Neuronal stem cell (in vitro differentiated cells): Measurements from ENCODE around the gene GOLGA8J.

Experiments
- DNase-seq: peaks from one replicate; pipeline ENCODE4 v3.0.0-alpha.2; 2013; ENCODE audit warnings: low spot score
- H2AFZ ChIP-seq: one replicate; pipeline ENCODE4 v1.6.1; 2013; ENCODE audit warnings: mild to moderate bottlenecking, low read length, inconsistent platforms
- H2AK5ac ChIP-seq: 2 replicates; pipeline ENCODE4 v1.6.1; 2013; ENCODE audit warnings: low read depth, mild to moderate bottlenecking, inconsistent platforms, low read length, moderate library complexity, mixed read lengths
- H2BK120ac ChIP-seq: 2 replicates; pipeline ENCODE4 v1.6.1; 2013; ENCODE audit warnings: low read depth, mild to moderate bottlenecking, inconsistent platforms, low read length, moderate library complexity, mixed read lengths
- H2BK12ac ChIP-seq: one replicate; pipeline ENCODE4 v1.6.1; 2013; ENCODE audit warnings: low read length, inconsistent platforms
- H2BK15ac ChIP-seq: 2 replicates; pipeline ENCODE4 v1.6.1; 2013; ENCODE audit warnings: mild to moderate bottlenecking, low read length, inconsistent platforms, mixed read lengths
- H2BK5ac ChIP-seq: one replicate; pipeline ENCODE4 v1.6.1; 2013; ENCODE audit warnings: inconsistent platforms, mild to moderate bottlenecking, low read length, moderate library complexity
- H3K14ac ChIP-seq: one replicate; pipeline ENCODE4 v1.6.1; 2013; ENCODE audit warnings: low read length, inconsistent platforms
- H3K18ac ChIP-seq: 2 replicates; pipeline ENCODE4 v1.6.1; 2013; ENCODE audit warnings: low read length, inconsistent platforms
- H3K23ac ChIP-seq: 2 replicates; pipeline ENCODE4 v1.6.1; 2013; ENCODE audit warnings: low read depth, mild to moderate bottlenecking, mixed read lengths, low read length, inconsistent platforms; ENCODE audit not compliant: poor library complexity
- H3K27ac ChIP-seq: replicated peaks from 3 replicates; pipeline ENCODE4 v1.5.1; 2013; ENCODE audit warnings: low read length, inconsistent platforms
- H3K27me3 ChIP-seq, 3 experiments: 2 replicates each; pipeline ENCODE4 v1.6.1; 2013; ENCODE audit warnings: low read length in 3 of 3, mild to moderate bottlenecking in 2 of 3, inconsistent platforms in 1 of 3, low read depth in 1 of 3, mixed read lengths in 1 of 3, moderate library complexity in 1 of 3; ENCODE audit not compliant: control insufficient read depth in 3 of 3, insufficient read depth in 3 of 3
- H3K36me3 ChIP-seq, 2 donors: replicated peaks in 1 of 2; 2 replicates each; pipeline ENCODE4 v1.6.1; 2013; ENCODE audit warnings: low read length in 2 of 2; ENCODE audit not compliant: control insufficient read depth in 2 of 2, insufficient read depth in 2 of 2
- H3K4ac ChIP-seq: 2 replicates; pipeline ENCODE4 v1.6.1; 2013; ENCODE audit warnings: inconsistent platforms, mild to moderate bottlenecking, low read length, moderate library complexity
- H3K4me1 ChIP-seq, 2 donors: 1 replicate in 1 of 2; 2 replicates in 1 of 2; pipeline ENCODE4 v1.6.1; 2013; ENCODE audit warnings: low read length in 2 of 2, low read depth in 1 of 2; ENCODE audit not compliant: control insufficient read depth in 2 of 2, insufficient read depth in 1 of 2
- H3K4me2 ChIP-seq: one replicate; pipeline ENCODE4 v1.6.1; 2013; ENCODE audit warnings: mild to moderate bottlenecking, low read length, inconsistent platforms; ENCODE audit not compliant: insufficient read depth, poor library complexity, severe bottlenecking
- H3K4me3 ChIP-seq, 2 donors: 2 replicates each; pipeline ENCODE4 v1.5.1; 2013; ENCODE audit warnings: low read length in 2 of 2, mild to moderate bottlenecking in 2 of 2, inconsistent platforms in 1 of 2, moderate library complexity in 1 of 2
- H3K79me1 ChIP-seq: one replicate; pipeline ENCODE4 v1.6.1; 2013; ENCODE audit warnings: low read depth, mild to moderate bottlenecking, inconsistent platforms, low read length, moderate library complexity
- H3K9ac ChIP-seq: one replicate; pipeline ENCODE4 v1.6.1; 2013; ENCODE audit warnings: mild to moderate bottlenecking, low read depth, low read length, inconsistent platforms; ENCODE audit not compliant: poor library complexity
- H3K9me3 ChIP-seq, 2 donors: replicated peaks in 1 of 2; 2 replicates each; pipeline versions ENCODE3 to v1.6.1; 2013; ENCODE audit warnings: low read length in 2 of 2, mild to moderate bottlenecking in 2 of 2, inconsistent platforms in 1 of 2, low read depth in 1 of 2, mixed read lengths in 1 of 2, moderate library complexity in 1 of 2; ENCODE audit not compliant: control insufficient read depth in 2 of 2, insufficient read depth in 1 of 2
- H4K8ac ChIP-seq: one replicate; pipeline ENCODE4 v1.6.1; 2013; ENCODE audit warnings: low read depth, mild to moderate bottlenecking, inconsistent platforms, low read length, moderate library complexity
- H4K91ac ChIP-seq: one replicate; pipeline ENCODE4 v1.6.1; 2013; ENCODE audit warnings: low read length, low read depth, mild to moderate bottlenecking, inconsistent platforms; ENCODE audit not compliant: poor library complexity
- WGBS, 2 donors: extraction: QIAGEN DNeasy Blood & Tissue Kit; methylation state at CpG; one replicate each; pipeline ENCODE4 v1.1.7; 2013; ENCODE audit warnings: missing lambda C conversion rate in 2 of 2, mixed read lengths in 1 of 2; ENCODE audit not compliant: insufficient read length in 2 of 2, insufficient replicate concordance in 1 of 2; ENCODE audit errors: extremely low coverage in 2 of 2; 5-methylcytosine and 5-hydroxymethylcytosine counted together

Gene GOLGA8J

DNA sequence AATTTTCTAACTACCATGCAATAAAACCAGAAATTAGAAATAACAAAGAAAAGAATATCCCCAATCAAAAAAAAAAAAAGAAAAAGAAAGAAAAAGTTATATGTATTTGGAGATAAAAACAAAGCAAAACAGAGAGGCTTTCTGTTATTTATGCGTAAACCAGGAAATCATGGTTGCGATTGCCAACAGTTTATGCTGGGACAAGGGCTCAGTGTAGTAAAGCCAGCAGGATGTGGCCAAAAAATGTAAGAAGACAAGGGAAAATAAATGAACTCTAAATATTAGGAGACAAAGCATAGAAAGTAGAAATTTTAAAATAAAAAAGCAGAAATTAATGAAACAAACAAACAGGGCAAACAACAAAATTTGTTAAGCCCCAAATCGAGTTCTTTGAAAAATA lies 27.2 kb upstream of the GOLGA8J start:
- Histone ChIP-seq H3K9ac (no peak overlapping the region), H3K4me1 (no peaks in the 10 kb centered on the region), H3K18ac (no peak overlapping the region), H2BK15ac (no peak overlapping the region), H4K91ac (no peak overlapping the region), H3K14ac (no peak overlapping the region), H4K8ac (no peak overlapping the region), H2BK5ac (no peak overlapping the region), H3K4me3 (no peak overlapping the region), H2AK5ac (no peak overlapping the region), H3K27me3 (peaks cover 0 to 7% (median 0%) of the 10 kb centered on the region in 3 experiments), H3K23ac (no peak overlapping the region), H3K79me1 (no peaks in the 10 kb centered on the region), H3K4ac (no peak overlapping the region), H2BK120ac (no peak overlapping the region), H3K27ac (no peak overlapping the region), H3K4me2 (no peak overlapping the region), H3K9me3 (no peaks in the 10 kb centered on the region), H3K36me3 (no peaks in the 10 kb centered on the region), H2AFZ (no peak overlapping the region), H2BK12ac (no peak overlapping the region)
- no CpG with 5 or more reads among the region's 3 CpGs for WGBS, 2 donors
- DNase-seq = no peak

DNA sequence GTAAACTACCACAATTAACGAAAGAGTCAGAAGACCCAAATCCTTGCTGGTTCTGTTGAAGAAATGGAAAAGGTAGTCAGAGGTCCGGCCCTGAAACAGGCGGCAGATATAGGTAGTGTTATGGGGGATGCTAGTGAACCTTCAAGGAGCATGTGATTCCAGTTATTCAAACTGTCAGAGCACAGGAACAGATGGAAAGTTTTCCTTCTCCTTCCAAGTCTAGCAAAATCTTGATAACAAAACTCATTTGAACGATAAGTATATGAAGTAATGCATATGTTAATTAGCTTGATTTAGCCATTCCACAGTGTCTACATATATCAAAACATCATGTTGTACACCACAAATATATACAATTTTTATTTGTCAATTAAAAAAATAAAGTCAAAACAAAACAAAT lies 26.6 kb upstream of the GOLGA8J start:
- Histone ChIP-seq H3K9ac (no peak overlapping the region), H3K23ac (no peak overlapping the region), H2BK12ac (no peak overlapping the region), H2AK5ac (no peak overlapping the region), H2BK5ac (no peak overlapping the region), H3K27ac (no peak overlapping the region), H3K27me3 (peaks cover 0 to 7% (median 0%) of the 10 kb centered on the region in 3 experiments), H2BK120ac (no peak overlapping the region), H2AFZ (no peak overlapping the region), H3K4me2 (no peak overlapping the region), H2BK15ac (no peak overlapping the region), H3K36me3 (no peaks in the 10 kb centered on the region), H3K4me1 (no peaks in the 10 kb centered on the region), H3K14ac (no peak overlapping the region), H3K4ac (no peak overlapping the region), H3K18ac (no peak overlapping the region), H4K8ac (no peak overlapping the region), H3K79me1 (no peaks in the 10 kb centered on the region), H4K91ac (no peak overlapping the region), H3K4me3 (no peak overlapping the region), H3K9me3 (no peaks in the 10 kb centered on the region)
- no CpG with 5 or more reads among the region's 4 CpGs for WGBS, 2 donors
- no peak for DNase-seq

DNA sequence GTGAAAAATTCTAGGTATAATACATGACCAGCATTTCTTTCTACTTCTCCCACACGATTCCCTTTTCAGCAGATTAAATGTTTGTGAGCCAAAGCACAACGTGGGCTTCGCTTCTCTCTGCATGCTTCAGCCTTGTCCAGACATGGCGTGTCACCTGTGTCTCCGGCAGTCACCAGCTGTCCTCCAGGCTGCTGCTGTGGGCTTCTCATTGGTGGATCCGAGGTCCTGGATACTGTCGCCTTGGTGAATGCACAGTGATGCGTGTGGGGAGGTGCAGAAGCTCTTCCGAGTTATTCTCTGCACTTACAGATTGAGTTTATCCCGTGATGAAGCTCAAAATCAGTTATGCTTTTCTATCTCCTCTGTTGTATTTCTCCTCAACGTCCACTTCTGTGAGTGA lies 23.0 kb upstream of the GOLGA8J start:
- Histone ChIP-seq H3K27ac (no peak overlapping the region), H3K36me3 (no peaks in the 10 kb centered on the region), H2AK5ac (no peak overlapping the region), H3K14ac (no peak overlapping the region), H2AFZ (no peak overlapping the region), H3K4me3 (no peak overlapping the region), H2BK5ac (no peak overlapping the region), H3K9ac (no peak overlapping the region), H2BK15ac (no peak overlapping the region), H3K23ac (no peak overlapping the region), H2BK120ac (no peak overlapping the region), H2BK12ac (no peak overlapping the region), H3K9me3 (no peaks in the 10 kb centered on the region), H3K27me3 (peaks cover 0 to 7% (median 0%) of the 10 kb centered on the region in 3 experiments), H3K79me1 (no peaks in the 10 kb centered on the region), H3K4me2 (no peak overlapping the region), H3K4ac (no peak overlapping the region), H4K91ac (no peak overlapping the region), H3K4me1 (peaks cover 0 to 2% of the 10 kb centered on the region in 2 donors), H3K18ac (no peak overlapping the region), H4K8ac (no peak overlapping the region)
- whole genome bisulfite sequencing, 2 donors = no CpG with 5 or more reads among the region's 11 CpGs
- DNase-seq = no peak

DNA sequence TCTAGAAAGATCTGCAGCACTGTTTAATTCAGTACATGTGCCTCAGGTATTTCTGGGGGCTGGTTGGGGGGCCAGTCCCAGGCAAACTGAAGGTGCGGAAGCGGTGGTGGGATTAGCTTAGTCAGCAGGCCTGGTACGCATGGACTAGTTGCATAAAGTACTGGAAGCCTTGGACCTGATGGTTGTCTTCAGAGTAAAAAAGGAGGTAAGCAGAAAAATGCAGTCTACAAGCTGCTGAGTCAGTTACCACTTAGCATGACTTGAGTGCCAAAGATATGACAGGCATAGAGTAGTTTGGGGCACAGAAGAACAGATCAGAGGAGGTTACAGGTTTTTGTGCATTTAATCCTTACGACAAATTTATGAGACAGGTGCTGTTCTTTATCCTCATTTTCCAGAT lies 19.9 kb upstream of the GOLGA8J start:
- no peak overlapping the region for H3K18ac ChIP-seq
- peaks cover 0 to 7% (median 0%) of the 10 kb centered on the region in 3 experiments for H3K27me3 ChIP-seq
- no peak overlapping the region for H4K91ac ChIP-seq
- H3K27ac ChIP-seq = no peak overlapping the region
- no peak overlapping the region for H2BK12ac ChIP-seq
- no peak overlapping the region for H2BK120ac ChIP-seq
- no peak overlapping the region for H2BK5ac ChIP-seq
- peaks cover 0 to 2% of the 10 kb centered on the region in 2 donors for H3K4me1 ChIP-seq
- H4K8ac ChIP-seq = no peak overlapping the region
- H3K9me3 ChIP-seq = no peaks in the 10 kb centered on the region
- H3K14ac ChIP-seq = no peak overlapping the region
- H2AFZ ChIP-seq = no peak overlapping the region
- H2BK15ac ChIP-seq = no peak overlapping the region
- H3K79me1 ChIP-seq = no peaks in the 10 kb centered on the region
- DNase-seq = no peak
- no peak overlapping the region for H3K4me2 ChIP-seq
- no peak overlapping the region for H2AK5ac ChIP-seq
- no peak overlapping the region for H3K4ac ChIP-seq
- no peaks in the 10 kb centered on the region for H3K36me3 ChIP-seq
- no peak overlapping the region for H3K4me3 ChIP-seq
- H3K9ac ChIP-seq = no peak overlapping the region
- no CpG with 5 or more reads among the region's 4 CpGs for WGBS, 2 donors
- no peak overlapping the region for H3K23ac ChIP-seq
